HG03521 (cell line): Measurements from ENCODE around the gene CHST9.
"Not testable (repeated sequence)": the region's sequence is repeated elsewhere in the genome, so short reads cannot be mapped to it uniquely, and the experiment has no call there.

Experiments
- ATAC-seq: cut with Tn5 transposase; IDR thresholded peaks from one replicate; pipeline ENCODE4 v1.9.1; 2021; ENCODE audit warnings: mild to moderate bottlenecking, moderate library complexity; ENCODE audit not compliant: unreplicated experiment

The CHST9 gene

GRCh38 chr18:27009293-27009692, 175.8 kb downstream of the CHST9 start:
- no peak for ATAC-seq

DNA sequence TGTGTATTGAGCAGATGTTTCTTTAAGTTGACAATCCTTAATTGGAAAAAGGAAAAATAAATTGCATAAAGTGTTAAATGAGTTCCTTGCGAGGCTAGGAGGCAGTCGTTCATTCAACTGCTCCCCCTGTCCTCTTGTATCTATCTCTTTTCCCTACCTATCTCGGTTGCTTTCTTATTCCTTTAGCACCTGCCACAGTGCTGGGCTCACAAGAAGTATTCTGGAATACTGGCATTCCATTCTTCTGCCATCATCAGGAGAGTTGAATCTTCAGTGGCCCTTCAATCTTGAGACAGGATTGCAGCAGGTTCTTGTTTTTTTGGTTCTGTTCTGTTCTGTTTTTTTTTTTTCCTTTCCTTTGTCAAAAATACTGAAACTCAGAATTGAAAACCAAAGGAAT, 176.5 kb downstream of the CHST9 start:
- ATAC-seq = no peak

- ATAC-seq = no peak
These were observed 177.2 kb downstream of the CHST9 start for GRCh38 chr18:27007880-27008279.

GRCh38 chr18:27005589-27005988, 179.5 kb downstream of the CHST9 start:
- no peak for ATAC-seq

DNA sequence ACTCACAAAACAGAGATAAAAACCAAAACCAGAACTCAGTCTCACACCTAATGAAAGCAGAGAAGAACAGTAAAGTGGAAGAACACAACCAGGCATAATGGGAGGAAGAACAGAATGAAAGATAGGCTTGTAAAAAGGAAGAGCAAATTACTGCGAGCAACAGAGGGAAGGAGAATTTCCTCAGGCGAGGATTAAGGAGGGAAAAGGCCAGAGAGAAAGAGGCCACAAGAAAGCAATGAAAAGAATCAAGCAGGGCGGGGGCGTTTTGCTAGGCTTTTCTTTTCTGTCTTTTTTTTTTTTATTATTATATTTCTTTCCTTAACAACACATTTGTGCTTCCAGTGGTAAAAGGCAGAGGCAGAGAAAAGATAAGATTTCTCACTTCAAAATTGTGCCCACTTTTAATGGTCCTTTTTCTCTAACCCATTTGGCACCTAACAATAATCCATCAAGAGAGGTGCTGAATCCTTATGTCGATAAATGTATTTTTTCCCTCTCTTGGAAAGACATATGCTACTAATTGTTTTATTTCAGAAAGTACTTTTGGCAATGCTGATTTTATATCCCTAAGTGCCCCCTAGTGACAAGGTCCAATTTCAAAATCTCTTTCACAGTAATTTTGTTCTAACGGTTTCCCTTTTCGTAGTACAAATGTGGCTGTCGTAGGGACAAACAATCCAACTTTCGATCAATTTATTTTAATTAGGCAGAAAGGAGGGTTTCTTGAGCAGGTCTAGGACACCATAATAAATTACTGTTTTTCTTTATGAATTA, 180.9 kb downstream of the CHST9 start:
- ATAC-seq = no peak

DNA sequence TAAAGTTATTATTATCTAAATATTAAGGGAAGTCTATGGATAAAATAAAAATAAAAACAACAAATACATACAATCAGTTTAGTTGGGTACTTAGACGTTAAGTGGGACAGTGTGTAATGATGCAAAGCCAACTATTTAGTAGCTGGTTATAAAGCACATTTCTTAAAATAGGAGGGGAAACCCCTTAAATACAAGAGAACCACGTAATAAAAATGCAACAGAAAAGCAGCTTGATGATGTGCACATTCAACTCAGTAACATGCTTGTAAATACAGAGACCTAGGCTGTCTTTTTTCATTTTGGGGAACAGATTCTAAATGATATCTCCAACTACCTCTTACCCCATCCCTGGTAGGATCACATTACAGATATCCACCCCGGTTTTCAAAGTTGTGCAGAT, 185.3 kb downstream of the CHST9 start:
- ATAC-seq = no peak

- no peak for ATAC-seq
These were observed 191.5 kb downstream of the CHST9 start for GRCh38 chr18:26993568-26993967.

- ATAC-seq = no peak
These were observed 192.2 kb downstream of the CHST9 start for GRCh38 chr18:26992926-26993325.

- ATAC-seq = no peak
These were observed 195.3 kb downstream of the CHST9 start for GRCh38 chr18:26989842-26990241.

DNA sequence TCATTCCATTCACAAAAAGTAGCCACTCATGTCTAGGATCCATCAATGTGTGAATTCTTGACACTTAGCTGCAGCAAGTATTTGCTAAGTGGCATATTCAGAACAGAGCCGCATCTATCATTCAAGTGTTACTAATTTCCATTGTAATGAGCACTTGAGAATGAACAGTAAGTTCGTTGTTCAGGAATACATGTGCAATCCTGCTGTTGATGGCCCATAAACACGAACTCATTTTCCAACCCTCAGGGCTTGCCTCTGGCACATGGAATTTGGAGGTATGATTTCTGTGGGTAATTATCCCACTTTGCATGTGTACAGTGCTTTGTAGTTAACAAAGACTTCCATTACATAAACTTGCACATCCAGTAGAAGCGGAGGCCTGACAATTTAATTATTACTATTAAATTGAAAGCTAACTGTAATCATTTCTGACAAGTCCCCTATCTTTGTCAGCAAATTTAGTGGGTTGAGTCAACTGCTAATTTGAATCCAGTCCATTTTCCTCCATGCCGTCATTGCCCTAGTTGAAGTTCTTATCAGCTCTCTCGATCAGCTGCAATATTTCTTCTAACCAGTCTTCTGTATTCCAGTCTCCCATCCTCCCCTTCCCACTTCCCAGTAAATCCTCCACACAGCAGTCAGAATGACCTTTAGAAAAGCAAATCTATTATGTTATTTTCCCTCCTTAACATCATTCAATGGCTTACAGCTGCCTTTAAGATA, 203.6 kb downstream of the CHST9 start:
- ATAC-seq = no peak

- ATAC-seq = peak; percentile 99
These were observed 206.2 kb downstream of the CHST9 start for GRCh38 chr18:26978812-26979341.

DNA sequence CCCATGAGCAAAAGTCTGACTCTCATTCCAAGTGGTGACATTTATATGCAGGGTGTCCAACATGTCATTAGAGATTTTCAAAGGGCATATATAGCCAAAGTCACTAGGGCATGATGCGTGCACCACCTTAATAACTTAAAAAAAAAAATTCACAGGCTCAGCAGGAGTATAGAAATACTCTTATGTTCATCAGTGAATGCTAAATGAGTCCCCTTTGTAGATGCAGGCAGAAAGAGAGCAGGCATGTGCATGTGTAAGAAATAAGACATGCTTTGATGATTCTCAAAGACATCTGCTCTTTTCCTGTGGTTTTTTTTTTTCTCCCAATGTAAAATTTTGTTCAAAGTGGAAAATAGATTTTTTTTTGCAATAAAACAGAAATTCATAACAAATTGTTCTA, 207.3 kb downstream of the CHST9 start:
- ATAC-seq = no peak

DNA sequence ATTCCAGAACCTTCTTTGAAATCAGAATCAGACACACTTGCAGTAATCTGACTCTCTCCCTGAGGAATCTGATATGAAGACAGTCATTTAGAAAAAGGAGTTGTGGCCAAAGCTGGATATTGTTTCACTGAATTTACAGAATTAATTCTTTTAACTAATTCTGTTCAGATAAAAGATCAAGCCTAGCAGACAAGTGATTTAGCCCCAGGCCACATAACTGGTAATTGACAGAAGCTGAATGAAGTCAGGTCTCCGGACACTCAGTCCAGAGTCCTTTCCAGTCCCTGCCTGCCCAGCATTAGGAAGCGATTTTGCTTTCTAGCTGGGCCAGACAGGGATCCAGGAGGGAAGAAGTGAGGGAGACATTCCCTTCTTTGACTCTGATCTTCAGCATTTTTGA, 208.9 kb downstream of the CHST9 start:
- no peak for ATAC-seq

DNA sequence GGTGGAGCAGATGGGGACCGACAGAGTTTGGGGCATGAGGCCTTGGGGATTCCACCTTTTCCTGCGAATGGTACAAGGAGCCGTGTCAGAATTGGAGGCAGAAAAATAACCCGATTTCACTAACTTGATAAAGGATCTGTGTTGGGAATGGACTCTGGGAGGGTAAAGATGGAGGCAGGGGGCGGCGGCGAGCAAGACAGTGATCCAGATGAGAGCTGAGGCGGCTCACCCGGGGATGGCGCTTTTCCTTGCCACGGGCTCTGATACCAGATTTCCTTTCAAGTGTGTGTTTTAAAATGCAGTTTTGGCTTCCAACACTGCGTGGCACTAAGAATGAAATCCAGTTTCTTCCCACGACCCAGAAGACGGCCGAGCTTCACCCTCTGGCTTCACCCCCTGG, 212.6 kb downstream of the CHST9 start:
- not testable (repeated sequence) for ATAC-seq

- no peak for ATAC-seq
These were observed 213.7 kb downstream of the CHST9 start for GRCh38 chr18:26971409-26971808.

- ATAC-seq = no peak
These were observed 214.5 kb downstream of the CHST9 start for GRCh38 chr18:26970637-26971036.

DNA sequence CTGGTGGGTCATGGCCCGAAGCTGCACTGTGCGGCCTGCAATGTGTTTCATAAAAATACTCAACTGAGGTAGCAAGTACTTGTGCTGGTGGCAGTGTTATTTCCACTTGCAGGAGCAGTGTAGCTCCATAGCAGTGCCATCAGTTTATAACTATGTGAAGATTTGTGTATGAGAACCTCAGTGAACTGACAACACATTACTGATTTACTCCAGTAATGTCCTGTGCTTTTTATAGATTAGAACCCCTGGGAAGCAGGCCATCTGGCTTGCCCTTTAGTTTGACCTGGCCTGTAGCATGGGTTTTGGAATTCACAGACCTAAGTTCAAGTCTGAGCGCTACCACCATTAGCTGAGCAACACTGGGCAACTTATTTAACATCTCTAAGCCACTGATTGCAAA, 219.9 kb downstream of the CHST9 start:
- ATAC-seq = no peak

DNA sequence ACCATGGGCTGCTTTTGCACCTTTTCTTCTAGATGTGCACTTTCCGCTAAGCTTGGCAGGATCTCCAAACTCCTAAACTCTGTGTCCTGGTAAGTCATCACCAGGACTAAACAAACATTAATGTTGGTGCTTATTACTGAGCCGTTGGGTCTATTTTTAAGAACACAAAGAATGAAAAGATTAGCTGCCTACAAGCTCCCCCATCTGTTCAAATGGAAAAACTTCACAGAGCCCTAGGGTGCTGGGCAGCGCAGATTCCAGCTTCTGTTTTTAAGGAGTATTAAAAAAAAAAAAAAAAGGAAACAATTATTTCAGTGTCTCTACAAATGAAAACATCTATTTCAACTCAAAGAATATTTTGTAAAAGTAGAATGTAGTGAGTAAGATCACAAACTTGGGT, 221.8 kb downstream of the CHST9 start:
- no peak for ATAC-seq

- no peak for ATAC-seq
These were observed 223.3 kb downstream of the CHST9 start for GRCh38 chr18:26961839-26962238.

GRCh38 chr18:26960911-26961310, 224.2 kb downstream of the CHST9 start:
- no peak for ATAC-seq

DNA sequence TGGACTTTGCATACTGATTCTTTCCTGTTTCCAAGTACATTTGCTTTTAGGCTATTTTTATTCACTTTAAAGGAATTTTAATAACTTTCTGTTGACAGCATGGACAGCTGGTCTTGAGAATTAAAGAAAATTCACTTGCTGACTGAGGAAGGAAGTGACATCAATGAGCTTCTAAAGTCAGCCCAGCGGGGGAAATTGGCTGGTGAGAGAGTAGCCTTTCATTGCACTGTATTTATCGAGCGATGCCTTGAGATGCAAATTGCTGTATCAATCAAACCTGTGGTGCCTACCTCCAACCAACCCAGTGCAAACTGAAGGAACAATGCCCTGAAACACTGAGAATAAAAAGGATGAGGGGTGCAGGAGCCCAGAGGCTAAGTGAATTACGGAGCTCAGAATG, 228.2 kb downstream of the CHST9 start:
- ATAC-seq = no peak

DNA sequence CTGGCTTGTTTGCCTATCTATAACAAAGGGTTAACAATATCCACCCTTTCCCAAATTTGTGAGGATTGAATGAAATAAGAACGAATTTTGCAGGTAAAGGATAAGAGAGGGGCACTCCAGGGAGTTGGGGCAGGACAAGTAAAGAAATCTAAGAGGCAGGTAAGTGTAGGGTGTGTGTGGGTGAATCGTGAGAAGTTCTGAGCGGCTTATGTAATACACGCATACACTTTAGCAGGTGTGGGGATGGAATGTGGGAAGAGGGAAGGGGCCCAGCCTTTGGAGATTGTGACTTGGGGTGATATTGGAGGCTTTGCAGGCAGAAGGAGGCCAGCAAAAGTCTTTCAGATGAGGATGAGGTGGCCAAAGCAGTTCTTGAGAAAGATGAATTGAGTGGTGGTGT, 236.4 kb downstream of the CHST9 start:
- no peak for ATAC-seq
